GM18499 (cell line): Measurements from ENCODE around the gene NDUFS5.
"Not testable (repeated sequence)": the region's sequence is repeated elsewhere in the genome, so short reads cannot be mapped to it uniquely, and the experiment has no call there.

ENCODE experiments used
- ATAC-seq: cut with Tn5 transposase; IDR thresholded peaks from one replicate; pipeline ENCODE4 v1.9.1; 2021; ENCODE audit warnings: moderate number of reproducible peaks; ENCODE audit not compliant: insufficient read depth, unreplicated experiment

The NDUFS5 gene

DNA sequence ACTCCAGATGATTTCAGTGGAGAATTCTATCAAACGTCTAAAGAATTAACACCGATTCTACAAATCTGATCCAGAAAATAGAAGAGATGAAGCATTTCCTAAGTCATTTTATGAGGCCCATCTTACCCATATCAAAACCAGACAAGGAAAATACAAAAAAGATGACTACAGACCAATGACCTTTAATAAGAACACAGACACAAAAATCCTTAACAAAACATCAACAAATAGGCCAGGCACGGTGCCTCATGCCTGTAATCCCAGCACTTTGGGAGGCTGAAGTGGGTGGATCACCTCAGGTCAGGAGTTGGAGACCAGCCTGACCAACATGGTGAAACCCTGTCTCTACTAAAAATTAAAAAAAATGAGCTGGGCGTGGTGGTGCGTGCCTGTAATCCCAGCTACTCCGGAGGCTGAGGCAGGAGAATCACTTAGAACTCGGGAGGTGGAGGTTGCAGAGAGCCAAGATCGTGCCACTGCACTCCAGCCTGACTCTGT, 29.1 kb downstream of the NDUFS5 start:
- ATAC-seq, result not testable (repeated sequence)

DNA sequence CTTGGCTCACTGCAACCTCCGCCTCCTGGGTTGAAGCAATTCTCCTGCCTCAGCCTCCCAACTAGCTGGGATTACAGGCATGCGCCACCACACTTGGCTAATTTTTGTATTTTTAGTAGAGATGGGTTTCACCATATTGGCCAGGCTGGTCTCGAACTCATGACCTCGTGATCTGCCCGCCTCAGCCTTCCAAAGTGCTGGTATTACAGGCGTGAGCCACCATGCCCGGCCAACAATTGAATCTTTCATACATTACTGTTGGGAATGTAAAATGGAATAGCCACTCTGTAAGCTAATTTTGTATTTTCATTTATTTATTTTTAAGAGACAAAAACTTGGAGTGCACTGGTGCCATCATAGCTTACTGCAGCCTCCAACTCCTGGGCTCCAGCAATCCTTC, 35.4 kb downstream of the NDUFS5 start:
- ATAC-seq, result not testable (repeated sequence)

DNA sequence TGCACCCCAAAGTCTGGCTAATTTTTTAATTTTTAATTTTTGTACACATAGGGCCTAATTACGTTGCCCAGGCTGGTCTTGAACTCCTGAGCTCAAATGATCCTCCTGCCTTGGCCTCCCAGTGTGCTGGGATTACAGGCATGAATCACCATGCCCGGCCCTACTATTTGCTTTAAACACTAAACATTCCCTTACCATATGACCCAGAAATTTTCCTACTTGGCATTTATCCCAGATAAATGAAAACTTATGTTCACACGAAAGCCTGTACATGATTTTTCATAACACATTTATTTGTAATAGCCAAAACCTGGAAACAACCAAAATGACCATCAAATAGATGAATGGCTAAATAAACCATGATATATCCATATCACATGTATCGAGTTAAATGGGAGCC, 35.8 kb downstream of the NDUFS5 start:
- no peak for ATAC-seq

DNA sequence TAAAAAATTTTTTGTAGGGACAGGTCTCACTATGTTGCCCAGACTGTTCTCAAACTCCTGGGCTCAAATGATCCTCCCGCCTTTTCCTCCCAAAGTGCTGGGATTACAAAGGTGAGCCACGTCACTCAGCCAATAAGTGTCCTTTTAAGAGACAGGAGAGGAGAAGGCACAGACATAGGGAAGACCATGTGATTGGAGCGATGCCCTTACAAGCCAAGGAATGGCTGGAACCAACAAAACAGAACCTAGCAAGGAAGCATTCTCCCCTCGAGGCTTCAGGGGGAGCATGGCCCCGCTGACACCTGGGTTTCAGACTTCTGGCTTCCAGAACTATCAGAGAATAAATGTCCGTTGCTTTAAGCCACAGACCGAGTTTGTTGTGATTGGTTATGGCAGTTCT, 37.0 kb downstream of the NDUFS5 start:
- no peak for ATAC-seq

DNA sequence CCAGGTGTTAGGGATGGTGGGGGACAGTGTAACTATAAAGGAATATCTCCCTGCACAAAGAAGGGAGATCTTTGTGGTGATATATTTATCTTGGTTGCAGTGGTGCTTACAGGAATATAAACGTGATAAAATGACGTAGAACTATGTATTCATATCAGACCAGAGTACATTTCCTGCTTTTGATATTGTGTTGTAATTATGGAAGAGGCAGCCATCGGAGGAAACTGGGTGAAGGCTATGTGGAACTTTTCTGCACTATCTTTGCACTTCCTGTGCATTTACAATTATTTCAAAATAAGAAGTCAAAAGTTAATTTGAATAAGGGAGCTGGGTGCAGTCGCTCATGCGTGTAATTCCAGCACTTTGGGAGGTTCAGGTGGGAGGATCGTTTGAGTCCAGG, 37.6 kb downstream of the NDUFS5 start:
- ATAC-seq, result no peak

DNA sequence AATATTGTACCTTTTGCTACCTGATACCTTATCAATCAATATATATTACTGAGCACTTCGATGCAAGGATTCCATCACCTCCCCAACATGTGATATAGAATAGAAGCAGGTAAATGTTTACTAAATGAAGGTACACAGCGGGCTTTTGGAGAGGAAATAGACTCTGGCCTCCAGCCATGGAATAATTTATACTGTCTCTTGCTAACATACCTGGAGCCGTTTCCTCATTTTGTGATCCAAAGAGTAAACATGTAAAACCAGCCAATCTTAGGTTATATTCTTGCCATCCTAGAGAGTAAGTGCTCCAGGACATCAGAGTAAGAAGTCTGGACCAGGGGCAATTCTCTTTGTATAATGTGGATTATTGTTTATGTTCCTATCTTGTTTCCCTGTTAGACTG, 39.4 kb downstream of the NDUFS5 start:
- ATAC-seq, result no peak

DNA sequence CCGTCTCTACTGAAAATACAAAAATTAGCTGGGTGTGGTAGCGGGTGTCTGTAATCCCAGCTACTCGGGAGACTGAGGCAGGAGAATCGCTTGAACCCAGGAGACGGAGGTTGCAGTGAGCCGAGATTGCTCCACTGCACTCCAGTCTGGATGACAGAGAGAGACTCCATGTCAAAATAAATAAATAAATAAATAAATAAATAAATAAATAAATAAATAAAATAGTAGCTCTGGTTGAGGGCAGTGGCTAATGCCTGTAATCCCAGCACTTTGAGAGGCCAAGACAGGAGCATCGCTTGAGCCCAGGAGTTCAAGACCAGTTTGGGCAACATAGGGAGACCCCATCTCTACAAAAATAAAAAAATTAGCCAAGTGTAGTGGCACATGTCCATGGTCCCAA, 42.1 kb downstream of the NDUFS5 start:
- not testable (repeated sequence) for ATAC-seq

DNA sequence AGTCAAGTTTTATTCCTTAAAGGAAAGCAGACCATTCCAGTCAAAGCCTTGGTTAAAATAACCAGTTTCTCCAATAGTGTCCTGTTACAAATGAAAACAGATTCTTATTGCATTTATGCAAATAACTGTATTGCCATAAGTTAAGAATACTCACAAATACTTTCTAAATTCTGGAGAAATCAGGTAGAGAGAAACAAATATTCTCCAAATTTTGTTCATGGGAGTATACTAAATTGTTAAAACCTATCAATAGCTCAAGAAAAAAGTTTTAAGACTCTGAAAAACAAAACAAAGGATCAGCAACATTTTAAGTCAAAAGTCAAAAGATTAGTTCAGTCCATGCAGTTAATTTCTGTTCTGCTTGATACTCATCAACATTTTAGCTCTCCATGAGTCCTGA, 45.4 kb downstream of the NDUFS5 start:
- ATAC-seq, result not testable (repeated sequence)

DNA sequence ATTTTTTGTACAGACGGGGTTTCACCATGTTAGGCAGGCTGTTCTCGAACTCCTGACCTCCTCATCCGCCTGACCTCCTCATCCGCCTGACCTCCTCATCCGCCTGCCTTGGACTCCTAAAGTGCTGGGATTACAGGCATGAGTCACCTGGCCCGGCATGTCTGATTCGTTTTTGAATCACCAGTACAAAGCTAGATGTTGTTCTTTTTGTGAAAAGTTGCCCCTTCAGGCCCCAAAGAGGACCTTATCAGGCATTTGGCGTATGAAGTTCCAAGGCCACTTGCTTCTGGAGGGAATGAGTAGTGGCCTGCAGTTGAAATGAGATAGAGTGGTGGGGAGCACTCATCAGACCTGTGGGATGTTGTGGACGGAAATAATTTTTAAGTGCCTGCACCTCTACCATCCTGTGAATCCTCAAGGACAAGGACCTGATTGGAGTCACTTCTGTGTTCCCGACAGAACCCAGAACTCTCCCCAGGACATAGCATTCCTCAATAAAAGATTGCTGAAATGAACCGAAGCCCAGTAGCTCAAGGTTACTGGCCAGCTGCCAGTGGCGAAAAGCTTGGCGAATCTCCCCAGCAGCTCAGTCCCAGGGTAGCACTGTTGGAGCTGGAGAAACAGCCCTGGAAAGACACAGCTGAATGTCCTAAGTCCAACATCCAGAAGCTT, 50.1 kb downstream of the NDUFS5 start:
- no peak for ATAC-seq

DNA sequence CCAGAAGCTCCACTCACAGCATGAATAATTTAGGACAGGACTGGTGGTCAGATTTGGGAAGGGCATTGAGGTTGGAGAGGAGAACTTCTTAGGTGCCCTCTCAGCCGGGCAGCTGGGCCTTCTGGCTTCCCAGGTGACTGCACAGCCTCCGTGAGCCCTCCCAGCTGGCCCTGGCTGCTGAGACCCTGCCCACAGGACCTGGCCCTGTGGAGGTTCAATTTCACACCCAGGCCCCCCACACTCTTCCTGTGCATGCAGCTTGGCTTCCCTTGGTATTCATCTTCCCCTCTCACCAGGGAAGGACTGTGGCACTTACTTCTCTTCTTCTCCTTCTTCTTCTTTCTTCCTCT, 50.6 kb downstream of the NDUFS5 start:
- no peak for ATAC-seq

DNA sequence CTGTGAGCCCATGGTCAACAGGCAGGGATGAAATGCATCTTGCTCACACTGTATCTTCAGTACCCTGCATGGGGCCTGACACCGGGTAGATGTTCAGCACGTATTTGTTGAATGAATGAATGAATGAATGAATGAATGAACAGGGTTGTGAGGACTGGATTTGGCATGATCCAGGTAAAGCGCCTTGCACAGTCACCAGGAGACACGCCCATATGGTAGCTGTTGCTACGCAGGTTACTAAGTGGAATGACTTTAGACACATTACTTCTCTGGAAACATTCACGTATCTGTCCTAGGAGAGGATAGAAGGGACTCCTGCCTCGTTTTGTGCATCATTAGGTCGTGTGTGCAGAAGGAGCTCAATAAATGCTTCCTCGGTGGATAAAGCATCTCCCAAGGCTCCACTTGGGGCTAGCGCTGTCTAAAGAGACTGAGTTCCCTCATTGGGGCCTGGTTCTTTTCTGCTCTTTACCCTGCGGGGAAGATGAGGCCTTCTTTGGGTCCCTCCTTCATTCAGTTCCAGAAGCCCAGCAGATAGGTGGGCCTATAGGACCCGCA, 54.2 kb downstream of the NDUFS5 start:
- ATAC-seq, result no peak

DNA sequence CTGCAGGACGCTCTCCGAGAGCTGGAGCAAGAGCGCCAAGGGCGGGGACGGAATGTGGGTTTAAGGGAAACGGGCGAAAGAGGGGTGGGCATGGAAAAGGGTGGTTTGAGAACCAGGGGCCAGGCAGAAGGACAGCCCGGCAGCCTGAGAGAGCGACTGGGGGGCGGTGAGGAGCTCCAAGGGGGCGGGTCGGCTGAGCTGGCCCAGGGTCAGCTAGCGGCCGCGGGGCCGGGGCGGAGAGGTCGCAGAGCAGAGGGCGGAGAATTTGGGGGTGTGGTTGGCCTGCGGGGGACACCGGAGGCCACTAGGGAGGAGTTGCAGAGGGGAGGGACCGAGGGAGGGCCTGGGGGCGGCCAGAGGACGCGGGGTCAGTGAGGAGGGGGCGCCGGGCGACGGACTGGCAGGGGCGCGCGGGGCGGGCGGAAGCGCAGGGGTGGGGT, 54.7 kb downstream of the NDUFS5 start:
- no peak for ATAC-seq

DNA sequence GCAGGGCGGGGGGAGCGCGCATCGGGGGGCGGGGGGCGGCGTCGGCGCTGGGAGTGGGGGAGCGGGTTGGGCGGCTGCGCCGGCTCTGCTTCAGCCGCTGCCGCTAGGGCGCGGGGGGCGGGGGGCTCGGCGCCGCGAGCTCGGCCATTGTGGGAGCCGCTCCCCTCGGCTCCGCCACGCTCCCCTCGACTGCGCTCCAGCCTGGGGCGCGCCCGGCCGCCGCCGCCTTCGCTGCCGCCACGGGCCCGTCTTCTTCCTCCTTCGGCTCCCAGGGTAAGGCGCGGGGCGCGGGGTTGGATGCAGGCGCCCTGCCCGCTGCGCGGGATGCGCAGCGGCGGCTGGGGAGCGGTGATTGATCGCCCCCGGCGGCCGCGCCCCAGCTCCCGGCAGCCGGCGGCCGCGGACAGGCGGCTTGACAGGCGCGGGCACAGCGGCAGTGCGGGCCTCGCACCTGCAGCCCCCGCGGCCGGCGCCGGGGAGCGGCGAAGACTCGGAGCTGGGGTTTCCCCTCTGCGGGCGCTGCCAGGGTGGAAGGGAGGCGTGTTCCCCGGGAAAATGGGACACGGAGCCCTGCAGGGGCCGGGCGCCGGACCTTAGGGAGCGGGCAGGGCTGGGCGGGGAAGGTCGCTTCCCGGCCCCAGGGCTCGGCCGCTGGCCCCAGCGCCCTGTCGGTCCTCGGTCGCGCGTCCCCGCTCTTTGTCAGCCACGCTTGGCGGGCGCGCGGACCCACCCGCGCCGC, 55.3 kb downstream of the NDUFS5 start:
- no peak for ATAC-seq

DNA sequence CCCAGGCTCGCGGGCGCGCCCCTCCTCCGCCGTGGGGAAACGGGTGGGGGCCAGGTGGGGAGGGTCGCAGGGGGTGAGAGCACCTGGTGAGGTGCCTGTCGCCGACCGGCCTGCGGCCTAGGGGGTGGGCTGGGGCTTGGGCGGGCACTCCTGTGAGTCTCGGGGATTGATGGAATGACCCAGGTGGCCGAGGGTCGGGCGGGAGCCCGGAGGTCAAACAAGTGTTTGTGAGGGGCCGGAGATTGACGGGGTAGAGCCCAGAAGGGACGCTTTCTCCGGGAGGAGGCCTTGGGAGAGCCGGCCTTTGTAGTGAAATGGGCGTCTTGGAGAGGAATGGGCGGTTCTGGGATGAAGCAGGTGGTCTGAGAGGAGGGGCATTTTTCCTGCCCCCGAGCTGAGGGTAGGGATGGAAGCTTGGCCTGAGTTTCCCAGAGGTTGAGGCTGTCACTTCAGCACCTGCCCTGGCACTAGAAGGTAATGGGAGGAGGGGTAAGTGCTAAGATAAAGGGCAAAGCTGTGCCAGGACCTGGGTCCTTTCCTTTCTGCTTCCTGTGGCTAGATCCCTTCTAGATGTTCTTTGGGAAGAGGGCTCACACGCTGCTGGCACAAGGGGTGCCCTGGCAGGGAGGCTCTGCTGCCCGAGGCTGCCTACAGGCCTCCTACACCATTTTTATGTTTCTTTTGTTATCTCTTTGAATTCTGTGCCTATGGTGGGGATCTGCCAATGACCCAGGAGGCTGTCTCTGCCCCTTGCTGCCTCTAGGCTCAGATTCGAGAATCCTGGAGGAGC, 56.1 kb downstream of the NDUFS5 start:
- no peak for ATAC-seq

DNA sequence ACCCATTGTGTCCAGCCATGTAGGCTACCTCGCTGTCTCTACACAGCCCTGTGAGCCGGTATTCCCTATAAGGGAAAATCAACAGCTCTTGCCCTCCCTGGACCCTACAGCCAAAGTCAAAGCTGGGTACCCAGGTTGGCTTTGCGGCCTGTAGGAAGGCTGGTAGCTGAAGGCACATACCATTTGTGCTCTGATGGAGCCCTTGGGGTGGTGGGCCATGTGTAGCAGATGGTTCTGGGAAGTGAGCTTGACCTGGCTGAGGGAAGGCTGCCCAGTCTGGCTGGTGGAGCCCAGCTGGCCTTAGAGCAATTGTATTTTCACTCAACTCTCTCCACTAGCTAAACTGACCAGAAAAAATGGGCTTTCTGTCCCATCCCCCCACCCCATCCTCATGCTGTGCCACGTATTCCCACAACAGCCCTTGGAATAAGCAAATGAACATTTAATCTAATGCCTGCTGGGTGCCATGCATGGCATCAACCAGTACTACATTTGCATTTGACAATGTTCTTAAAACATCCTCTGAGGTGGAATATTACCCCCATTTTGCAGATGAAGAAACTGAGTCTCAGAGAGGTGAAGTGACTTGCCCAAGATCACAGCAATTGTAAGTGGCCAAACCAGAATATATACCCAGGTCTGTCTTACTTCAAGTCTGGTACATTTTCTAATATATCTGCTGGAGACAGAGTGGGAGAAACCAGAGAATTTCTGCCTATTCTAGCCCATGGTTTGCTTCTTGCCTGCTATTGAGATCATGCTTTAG, 56.8 kb downstream of the NDUFS5 start:
- no peak for ATAC-seq

DNA sequence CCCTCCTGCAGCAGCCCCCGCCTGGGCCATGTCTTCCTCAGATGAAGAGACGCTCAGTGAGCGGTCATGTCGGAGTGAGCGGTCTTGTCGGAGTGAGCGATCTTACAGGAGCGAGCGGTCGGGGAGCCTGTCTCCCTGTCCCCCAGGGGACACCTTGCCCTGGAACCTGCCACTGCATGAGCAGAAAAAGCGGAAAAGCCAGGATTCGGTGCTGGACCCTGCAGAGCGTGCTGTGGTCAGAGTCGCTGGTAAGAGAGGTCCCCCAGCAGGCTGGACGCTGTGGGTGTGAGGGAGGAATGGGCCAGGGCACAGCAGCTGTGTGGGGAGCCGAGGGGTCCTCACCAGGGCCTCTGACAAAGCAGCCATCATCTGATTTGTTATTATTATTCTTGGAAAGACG, 58.0 kb downstream of the NDUFS5 start:
- ATAC-seq, result no peak
